Measurements from ENCODE around the gene PPM1H.

- no peak for TF ChIP-seq CTCF (IDR thresholded peaks at IDR 0.05; ENCODE audit: borderline replicate concordance, extremely low read depth, low read length, poor library complexity, severe bottlenecking)
- TF ChIP-seq EZH2 (IDR thresholded peaks at IDR 0.05; ENCODE audit: borderline replicate concordance, low read depth, low read length, severe bottlenecking) = no peak
Measured at GRCh38 chr12:62757048-62757447, 177.9 kb downstream of the PPM1H start.
